ENCODE results near the gene COPB1. TPM values are rescaled to one million over a fixed set of nuclear protein-coding genes. Genes with fewer than 3 reads are reported as not detected.

The COPB1 gene
- total RNA-seq, 3 donors from 2014 or later = 95.2 to 139 (median 115) TPM

DNA sequence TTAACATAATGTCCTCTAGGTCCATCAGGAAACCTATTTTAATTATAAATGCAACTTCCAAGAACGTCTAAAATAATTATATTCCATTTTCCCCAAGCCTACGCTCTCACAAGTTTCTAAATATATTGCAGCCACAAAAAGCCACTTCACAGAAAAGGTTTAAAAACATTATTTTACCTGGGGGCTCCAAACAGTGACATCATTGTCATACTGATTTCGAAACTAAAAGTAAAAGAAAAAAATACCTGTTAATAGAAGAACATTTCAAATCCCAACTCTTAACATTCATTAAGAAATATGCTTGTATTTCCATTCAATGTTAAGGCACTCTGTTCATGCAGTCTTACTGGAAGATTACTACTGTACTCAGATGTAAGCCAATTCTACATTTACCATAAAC is 19.2 kb upstream of the COPB1 start:
- intact Hi-C loops (cut with DNase I; ENCODE audit: low total_unique reads) = no loop called here

DNA sequence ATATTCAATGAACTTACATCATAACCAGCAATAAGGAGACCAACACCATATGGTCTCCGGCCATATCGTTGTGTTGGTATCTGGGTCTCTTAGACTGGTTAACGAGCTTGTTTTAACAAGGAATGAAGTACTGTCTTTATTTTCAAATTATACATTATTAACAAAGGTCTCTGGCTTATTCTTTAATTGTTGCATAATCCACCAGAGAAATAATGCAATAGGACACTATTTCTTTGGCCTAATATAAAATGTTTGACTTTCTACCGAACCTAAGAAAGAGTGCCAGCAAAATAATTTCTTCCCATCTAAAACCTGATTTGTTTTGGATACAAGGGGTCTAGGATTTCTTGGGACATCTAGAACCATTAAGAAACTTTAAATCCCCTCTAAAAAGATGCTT is 14.2 kb upstream of the COPB1 start:
- Histone ChIP-seq H3K9me3 (no peaks in the 10 kb centered on the region), H3K4me3 (no peak overlapping the region), H3K27ac (no peak overlapping the region), H3K4me1 (peaks cover 0 to 6% of the 10 kb centered on the region in 2 donors), H3K27me3 (no peaks in the 10 kb centered on the region), H3K36me3 (peaks cover 8% of the 10 kb centered on the region)
- DNase-seq (ENCODE audit: low spot score in 2 of 2) = no peak
- intact Hi-C loops (cut with DNase I; ENCODE audit: low total_unique reads) = no loop called here
- TF ChIP-seq, protein P1, sequence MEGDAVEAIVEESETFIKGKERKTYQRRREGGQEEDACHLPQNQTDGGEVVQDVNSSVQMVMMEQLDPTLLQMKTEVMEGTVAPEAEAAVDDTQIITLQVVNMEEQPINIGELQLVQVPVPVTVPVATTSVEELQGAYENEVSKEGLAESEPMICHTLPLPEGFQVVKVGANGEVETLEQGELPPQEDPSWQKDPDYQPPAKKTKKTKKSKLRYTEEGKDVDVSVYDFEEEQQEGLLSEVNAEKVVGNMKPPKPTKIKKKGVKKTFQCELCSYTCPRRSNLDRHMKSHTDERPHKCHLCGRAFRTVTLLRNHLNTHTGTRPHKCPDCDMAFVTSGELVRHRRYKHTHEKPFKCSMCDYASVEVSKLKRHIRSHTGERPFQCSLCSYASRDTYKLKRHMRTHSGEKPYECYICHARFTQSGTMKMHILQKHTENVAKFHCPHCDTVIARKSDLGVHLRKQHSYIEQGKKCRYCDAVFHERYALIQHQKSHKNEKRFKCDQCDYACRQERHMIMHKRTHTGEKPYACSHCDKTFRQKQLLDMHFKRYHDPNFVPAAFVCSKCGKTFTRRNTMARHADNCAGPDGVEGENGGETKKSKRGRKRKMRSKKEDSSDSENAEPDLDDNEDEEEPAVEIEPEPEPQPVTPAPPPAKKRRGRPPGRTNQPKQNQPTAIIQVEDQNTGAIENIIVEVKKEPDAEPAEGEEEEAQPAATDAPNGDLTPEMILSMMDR (IDR thresholded peaks at IDR 0.05) = no peak

More for the DNA sequence above, 19.2 kb upstream of the COPB1 start:
- TF ChIP-seq POLR2AphosphoS5 (IDR thresholded peaks at IDR 0.05) = no peak
- no peak for TF ChIP-seq POLR2A (IDR thresholded peaks at IDR 0.05)
- TF ChIP-seq, protein P1 (IDR thresholded peaks at IDR 0.05) = no peak
- Histone ChIP-seq H3K27me3 (no peaks in the 10 kb centered on the region), H3K9me3 (no peaks in the 10 kb centered on the region), H3K4me1 (peaks cover 0 to 6% of the 10 kb centered on the region in 2 donors), H3K36me3 (peaks cover 4% of the 10 kb centered on the region), H3K27ac (no peak overlapping the region), H3K4me3 (peak overlapping the region; percentile 73 to 86 (median 74))
- no peak for DNase-seq (ENCODE audit: low spot score in 2 of 2)

DNA sequence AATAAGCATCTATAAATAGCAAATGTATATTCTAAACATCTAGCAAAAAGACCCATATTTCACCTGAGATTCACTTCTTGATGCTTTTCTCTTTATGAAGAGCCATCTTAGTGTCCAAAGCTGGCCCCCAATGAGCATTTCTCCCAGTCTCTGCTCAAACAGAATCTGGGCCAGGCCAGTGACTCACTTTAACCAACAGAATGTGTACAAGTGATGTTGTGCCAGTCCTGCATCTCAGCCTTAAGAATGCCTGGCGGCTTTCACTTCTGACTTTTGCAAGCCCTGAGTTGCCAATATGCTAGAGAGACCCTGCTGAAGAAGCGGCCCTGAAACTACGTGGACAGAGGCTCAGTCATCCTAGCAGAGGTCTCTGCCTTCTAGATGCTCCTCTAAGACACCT is 6.9 kb upstream of the COPB1 start:
- no peak for DNase-seq (ENCODE audit: low spot score in 2 of 2)
- Histone ChIP-seq H3K4me3 (no peak overlapping the region), H3K4me1 (no peaks in the 10 kb centered on the region), H3K36me3 (peaks cover 9% of the 10 kb centered on the region), H3K27ac (no peak overlapping the region), H3K9me3 (no peaks in the 10 kb centered on the region), H3K27me3 (no peaks in the 10 kb centered on the region)
- intact Hi-C loops (cut with DNase I; ENCODE audit: low total_unique reads) = no loop called here
- TF ChIP-seq, protein P1 (IDR thresholded peaks at IDR 0.05) = no peak
- no peak for TF ChIP-seq POLR2AphosphoS5 (IDR thresholded peaks at IDR 0.05)

DNA sequence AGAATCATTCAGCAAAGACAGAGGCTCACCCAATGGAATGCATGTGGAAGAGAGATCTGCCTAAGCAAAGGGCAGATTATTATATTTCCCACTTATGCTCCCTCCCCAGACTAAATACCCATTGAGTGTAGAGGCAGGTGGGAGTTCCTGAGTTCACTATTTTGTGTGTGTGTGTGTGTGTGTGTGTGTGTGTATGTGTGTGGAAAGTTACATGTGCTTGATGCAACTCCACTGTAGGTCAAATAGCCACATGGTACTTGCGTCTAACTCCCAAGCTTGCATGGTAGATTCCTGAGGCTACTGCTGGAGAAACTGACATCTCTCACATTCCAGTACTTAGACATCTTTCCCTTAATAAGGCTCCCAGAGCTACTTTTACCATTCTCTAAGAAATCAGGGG is 3.4 kb upstream of the COPB1 start:
- TF ChIP-seq, protein P1 (IDR thresholded peaks at IDR 0.05) = no peak
- TF ChIP-seq POLR2A (IDR thresholded peaks at IDR 0.05) (no peak), POLR2AphosphoS5 (IDR thresholded peaks at IDR 0.05) (no peak)
- Histone ChIP-seq H3K36me3 (peaks cover 5% of the 10 kb centered on the region), H3K4me1 (no peaks in the 10 kb centered on the region), H3K9me3 (no peaks in the 10 kb centered on the region), H3K27ac (no peak overlapping the region), H3K4me3 (no peak overlapping the region), H3K27me3 (no peaks in the 10 kb centered on the region)
- intact Hi-C loops (cut with DNase I; ENCODE audit: low total_unique reads) = no loop called here
- DNase-seq (ENCODE audit: low spot score in 2 of 2) = no peak

DNA sequence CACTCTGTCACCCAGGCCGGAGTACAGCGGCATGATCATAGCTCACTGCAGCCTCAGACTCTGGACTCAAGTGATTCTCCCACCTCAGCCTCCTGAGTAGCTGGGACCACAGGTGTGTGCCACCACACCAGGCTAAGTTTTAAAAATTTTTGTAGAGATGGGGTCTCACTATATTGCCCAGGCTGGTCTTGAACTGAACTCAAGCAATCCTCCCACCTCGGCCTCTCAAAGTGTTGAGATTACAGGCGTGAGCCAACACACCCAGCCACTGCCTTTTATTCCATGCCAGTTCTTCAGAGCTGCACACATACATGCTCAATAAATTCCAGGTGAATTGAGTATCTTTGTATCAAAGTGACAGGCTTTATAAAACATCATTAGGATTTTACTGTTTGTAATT is 2.4 kb upstream of the COPB1 start:
- Histone ChIP-seq H3K27me3 (no peaks in the 10 kb centered on the region), H3K27ac (no peak overlapping the region), H3K36me3 (peaks cover 5% of the 10 kb centered on the region), H3K9me3 (no peaks in the 10 kb centered on the region), H3K4me3 (no peak overlapping the region), H3K4me1 (no peaks in the 10 kb centered on the region)
- intact Hi-C loops (cut with DNase I; ENCODE audit: low total_unique reads) = no loop called here
- TF ChIP-seq POLR2AphosphoS5 (IDR thresholded peaks at IDR 0.05) (no peak), POLR2A (IDR thresholded peaks at IDR 0.05) (no peak)
- TF ChIP-seq, protein P1 (IDR thresholded peaks at IDR 0.05) = no peak
- no peak for DNase-seq (ENCODE audit: low spot score in 2 of 2)
